Stimulated activated CD4-positive, alpha-beta T cell treated with anti-CD3 and anti-CD28 coated beads, Interleukin-2, amount 100 ng/mL, for 48 hours (primary cell): ENCODE data around the gene COX20.

Source experiments
- DNase-seq, 2 donors: peaks; one replicate each; pipeline ENCODE4 v3.0.0-alpha.2; 2020

The COX20 gene

DNA sequence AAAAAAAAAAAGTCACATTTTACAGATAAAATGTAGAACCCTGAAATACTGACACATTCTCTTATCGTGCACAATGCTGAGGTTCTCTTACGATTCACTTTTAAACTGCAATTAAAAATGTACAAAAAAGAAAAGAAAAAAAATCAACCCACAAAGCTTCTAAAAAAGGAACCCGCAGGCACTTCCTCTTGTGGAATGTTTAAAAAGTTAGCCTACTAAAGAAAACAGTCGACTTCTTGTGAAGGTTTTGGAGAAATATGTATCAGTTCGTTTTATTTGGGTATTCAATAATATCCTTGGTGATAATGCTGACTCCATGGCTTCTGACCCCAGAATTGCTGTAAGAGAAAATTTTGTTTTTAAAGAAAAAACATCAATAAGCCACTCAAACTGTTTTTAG is 18.7 kb downstream of the COX20 start:
- no peak for DNase-seq

- no peak for DNase-seq
These were observed 19.6 kb downstream of the COX20 start for GRCh38 chr1:244854865-244855578.

DNA sequence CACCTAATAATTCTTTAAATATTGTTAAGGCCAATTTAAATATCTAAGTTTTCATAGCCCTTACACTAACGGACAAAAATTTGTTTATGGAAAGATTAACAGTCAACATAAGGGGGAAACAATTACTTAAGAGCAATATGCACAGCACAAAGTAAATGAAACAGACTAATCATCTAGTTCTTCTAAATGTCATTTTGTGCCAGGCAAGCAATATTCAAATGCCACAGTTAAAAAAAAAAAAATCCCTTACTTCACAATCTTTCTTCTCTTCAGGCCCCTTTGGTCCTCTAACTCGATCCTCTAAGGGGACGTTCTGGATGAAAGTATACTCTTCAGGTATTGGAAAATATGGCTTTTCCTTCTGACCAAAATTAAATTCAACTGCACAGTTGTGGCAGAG is 22.3 kb downstream of the COX20 start:
- DNase-seq, result no peak

DNA sequence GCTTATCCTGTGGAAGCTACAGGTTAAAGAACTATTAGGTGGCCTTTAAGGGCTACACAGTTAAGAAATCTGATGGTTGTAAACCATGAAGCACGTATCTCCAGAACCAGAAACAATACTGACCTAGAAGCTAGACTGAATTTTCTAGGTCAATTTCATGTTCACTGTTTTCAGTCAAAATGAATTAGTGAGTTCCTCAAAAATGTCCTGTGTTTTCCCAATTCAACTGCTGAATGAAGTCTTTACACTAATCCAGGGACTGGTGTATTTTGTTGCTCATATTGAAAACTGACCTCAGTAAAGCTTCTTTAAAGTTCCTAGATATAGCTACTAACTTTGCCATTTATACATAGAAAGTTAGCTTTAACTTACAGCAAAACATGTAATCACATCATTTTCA is 22.9 kb downstream of the COX20 start:
- no peak for DNase-seq

DNA sequence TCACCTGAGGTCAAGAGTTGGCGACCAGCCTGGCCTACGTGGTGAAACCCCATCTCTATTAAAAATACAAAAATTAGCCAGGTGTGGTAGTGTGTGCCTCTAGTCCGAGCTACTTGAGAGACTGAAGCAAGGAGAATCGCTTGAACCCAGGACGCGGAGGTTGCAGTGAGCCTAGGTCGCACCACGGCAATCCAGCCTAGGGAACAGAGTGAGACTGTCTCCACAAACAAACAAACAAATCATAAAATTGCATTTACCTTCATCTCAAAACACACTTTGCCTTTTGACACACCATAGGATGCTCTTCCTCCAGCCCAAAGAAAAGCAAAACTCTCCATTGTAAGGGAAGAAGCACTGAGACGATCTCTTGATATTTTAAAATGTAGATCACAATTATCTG is 24.6 kb downstream of the COX20 start:
- DNase-seq, result no peak

DNA sequence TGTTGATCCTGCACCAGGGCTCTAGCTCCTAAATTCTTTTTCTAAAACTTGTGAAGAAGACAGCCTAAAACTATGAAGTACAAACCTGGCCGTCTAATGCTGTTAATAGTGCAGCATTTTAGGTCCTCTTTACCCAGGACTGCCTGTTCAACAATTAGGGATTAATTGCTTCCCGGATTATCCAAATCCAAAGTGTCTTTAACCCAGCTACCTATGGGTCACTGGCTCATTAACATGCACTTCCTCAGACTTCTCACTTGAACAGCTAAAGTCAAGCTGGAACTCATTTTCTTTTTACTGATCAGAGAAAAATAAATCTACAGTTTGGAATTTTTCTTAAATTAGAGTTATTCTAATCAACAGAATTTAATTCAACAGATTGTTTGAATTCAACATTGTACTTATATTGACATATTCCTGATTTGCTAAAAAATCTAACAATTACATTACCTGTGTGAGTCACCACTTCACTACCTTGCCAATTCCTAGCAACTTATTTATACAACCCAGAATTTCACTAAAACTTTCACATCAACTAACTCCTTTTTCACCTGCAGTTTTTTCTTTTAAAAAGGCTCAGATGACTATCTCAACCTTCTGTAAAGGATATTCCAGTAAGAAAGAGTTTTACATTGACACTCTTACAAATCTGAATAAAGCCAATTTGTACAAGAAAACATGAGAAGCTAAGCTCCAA is 25.6 kb downstream of the COX20 start:
- no peak for DNase-seq

GRCh38 chr1:244861683-244862082 is 26.2 kb downstream of the COX20 start:
- DNase-seq, result no peak

DNA sequence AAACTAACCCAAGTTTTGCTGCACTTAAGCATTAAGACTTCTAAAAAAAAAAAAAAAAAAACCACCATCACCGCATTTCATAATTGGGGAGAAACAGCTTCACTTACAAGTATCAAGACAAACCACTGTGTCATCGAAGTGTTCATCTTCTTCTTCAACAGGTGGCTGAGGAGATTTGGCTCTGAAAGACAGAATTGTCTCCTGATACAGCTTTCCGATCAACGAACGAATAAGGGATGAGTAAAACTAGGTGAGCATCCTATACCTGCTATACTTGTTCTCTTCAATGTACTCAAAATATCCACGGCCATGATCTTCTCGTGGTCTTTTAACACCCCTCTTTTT is 26.9 kb downstream of the COX20 start:
- no peak for DNase-seq

DNA sequence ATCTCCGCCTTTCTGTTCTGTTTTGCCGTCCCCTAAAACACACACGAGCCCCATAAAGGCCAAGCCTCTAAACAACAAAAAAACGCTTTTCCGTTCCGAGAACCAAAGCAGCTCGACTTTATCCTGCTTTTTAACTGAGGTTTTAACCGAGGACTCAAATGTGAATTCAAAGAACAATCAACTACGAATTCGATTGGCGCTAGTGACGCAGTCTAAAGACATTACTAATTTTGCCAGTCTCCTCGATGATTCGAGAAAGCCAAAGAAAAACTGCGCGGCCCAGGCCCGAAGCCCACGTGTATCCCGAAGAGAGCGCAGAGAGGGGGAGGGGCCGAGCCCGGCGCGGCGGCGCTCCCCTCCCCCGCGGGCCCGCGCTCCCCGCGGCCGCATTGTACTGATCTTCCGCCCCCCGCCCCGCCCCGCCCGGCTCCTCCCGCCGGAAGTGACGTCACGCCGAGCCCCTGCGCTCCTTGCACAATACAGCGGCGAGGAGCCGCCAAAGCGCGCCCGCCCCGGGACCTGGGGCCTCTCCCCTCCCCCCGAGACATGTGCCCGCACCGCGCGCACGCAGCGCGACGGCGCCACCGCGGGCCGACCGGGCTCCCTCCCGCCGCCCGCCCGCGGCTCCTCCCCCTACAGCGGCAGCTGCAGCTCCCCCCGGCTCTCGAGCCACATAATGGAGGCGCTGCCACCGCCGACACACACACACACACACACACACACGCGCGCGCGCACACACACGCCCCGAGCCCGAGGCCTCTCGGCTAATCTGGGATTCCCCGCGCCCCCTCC is 27.4 kb downstream of the COX20 start:
- DNase-seq, result peak; percentile 96

- DNase-seq, result peak; percentile 26 to 27
These were observed 28.2 kb downstream of the COX20 start for GRCh38 chr1:244863491-244864252.

DNA sequence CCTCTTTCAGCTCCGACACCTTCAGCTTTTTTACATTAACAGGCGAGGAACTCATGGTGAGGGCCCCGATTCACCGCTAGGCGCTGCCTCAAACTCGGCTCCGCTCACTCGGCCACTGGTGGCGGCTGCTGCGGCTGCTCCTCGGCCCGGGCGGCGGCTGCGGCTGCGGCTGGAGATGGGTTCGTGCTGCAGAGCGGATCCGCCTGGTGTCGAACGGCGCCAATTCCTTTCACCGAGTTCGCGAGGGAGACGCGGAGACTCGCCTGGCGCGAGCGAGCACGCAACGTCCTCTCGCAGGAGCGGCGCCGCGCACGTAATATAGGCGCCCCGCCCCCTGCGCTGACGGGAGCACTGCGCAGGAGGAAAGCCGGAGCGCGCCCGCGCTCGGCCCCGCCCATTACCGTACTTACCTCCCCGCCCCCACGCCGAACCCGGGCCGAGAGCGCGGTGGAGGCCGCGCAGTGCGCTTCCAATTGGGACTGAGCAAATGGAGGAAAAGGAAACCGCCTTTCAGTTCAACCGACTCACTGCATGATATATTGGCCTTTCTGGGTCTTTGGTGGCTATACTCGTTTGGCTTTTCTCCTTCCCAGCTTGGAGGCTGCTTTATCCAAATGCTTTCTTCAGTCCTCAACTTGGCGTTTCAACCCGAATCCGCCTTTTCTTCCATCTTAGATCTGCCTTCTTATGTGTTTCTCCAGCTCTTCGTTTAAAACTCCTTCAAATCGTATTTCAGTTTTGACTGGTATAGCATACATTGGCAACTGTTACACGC is 29.0 kb downstream of the COX20 start, which contains the start of gene HNRNPU:
TSS of gene HNRNPU (minus strand) at position 291 of the 775 bp plus-strand sequence. CDS start at position 55, 236 bp downstream.
- peak; percentile 95 to 98 for DNase-seq

DNA sequence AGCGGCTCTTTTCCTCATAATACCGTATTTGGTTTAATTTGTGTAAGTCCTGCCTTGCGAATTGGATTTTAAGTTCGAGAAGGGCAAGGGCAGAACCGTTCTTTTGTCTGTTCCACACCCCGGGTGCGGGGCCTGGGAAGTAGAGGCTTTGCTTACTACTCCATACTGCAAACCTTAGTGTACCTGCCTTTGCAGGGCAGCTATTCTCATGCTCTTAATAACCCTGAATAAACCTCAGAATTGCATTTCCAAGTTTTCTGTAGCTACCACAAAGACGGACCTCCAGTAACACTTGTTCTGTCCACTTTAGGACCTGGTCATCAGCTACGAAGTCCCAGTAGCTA is 29.5 kb downstream of the COX20 start:
- peak in 1 of 2 donors; percentile 23 for DNase-seq

- no peak for DNase-seq
These were observed 30.4 kb downstream of the COX20 start for GRCh38 chr1:244865820-244866219.

DNA sequence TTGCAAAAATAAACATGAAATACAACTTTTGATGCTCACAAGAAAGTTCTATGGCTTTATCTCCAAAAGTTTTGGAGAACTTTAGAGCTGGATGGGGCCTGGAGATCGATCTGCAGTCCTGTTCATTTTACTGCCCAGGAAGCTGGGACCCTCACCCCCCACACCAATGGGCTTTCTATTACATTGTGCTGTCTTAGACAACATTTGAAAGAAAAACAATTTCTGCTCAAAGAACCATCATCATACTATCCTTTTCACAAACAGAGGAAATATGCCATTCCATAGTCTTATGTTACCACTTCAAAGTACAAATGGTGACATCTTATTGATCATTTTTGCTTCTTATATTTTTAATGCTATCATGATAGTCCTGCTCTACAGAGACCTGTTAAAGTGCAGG is 30.9 kb downstream of the COX20 start:
- DNase-seq, result no peak

DNA sequence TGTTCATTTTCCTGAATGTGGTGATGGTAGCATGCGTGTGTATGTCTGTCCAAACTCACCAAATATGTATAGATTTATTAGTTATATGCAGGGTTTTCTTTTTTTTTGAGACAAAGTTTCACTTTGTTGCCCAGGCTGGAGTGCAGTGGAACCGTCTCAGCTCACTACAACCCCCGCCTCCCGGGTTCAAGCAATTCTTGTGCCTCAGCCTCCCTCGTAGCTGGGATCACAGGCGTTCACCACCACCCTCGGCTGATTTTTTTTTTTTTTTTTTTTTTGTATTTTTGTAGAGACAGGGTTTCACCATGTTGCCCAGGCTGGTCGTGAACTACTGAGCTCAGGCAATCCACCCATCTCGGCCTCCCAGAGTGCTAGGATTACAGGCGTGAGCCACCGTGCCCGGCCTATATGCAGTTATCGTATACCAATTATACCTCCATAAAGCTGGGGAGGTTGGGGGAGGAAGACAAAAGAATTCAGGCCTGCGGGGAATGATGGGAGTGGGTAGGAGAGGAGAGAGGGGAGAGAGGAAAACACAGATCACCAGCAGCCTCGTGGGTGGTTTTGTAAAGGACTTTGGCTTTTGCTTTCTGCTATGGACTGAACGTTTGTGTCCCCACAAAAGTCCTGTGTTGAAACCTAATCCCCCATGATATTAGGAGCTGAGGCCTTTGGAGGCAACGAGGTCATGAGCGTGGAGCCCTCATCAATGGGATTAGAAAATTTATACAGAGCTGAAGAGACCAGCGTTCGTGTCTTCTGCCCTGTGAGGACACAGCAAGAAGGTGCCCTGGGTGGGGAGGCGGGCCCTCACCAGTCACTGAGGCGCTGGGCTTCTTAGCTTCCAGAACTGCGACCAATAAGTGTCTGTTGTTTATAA is 33.3 kb downstream of the COX20 start:
- DNase-seq, result no peak

GRCh38 chr1:244869364-244869827 is 33.9 kb downstream of the COX20 start:
- DNase-seq, result no peak

GRCh38 chr1:244869950-244870349 is 34.5 kb downstream of the COX20 start:
- no peak for DNase-seq

DNA sequence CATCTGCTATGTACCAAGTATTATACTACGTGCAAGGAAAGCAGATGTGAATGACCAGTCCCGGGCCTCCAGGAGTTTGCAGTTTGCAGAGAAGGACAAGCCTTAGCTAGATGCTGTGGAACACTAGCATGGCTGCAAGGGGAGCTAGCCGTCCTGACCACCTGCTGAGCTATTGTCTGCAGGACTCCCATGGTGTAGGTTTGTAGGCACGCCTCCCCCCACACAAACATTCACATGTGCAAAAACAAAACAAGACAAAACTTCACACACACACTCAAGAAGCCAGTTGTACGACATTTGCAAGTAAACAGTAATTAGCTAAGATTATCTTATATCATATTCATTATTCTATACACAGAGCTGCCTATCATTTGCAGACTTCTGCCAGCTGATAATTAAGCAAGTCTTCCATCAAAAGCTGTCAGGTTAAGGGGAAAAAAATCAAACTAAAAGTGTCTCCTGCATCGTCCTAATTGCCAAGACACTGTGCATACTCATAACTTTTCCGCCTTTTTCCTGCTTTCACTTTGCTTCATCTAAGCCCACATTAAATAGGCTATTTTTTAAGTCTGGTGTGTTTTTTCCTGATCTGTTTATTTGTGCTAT is 39.6 kb downstream of the COX20 start:
- no peak for DNase-seq

GRCh38 chr1:244876228-244876910 is 40.9 kb downstream of the COX20 start:
- no peak for DNase-seq

DNA sequence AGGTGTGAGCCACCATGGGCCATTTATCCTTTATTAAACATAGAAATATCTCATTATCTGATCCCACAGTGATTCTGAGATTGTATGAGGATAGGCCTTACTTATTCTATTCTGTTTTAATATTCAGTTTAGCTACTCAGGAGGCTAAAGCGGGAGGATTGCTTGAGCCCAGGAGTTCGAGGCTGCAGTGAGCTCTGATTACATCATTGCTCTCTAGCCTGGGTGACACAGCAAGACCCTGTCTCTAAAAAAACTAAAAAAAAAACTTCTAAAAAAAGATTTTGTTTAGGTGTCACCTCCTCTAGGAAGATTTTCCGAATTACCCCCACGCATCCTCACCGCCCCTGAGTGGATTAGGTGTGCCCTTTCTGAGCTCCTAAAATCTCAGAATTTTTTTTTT is 43.2 kb downstream of the COX20 start:
- DNase-seq, result no peak
